ENCODE data around the gene ACP3.
"Not testable (repeated sequence)": the region's sequence is repeated elsewhere in the genome, so short reads cannot be mapped to it uniquely, and the experiment has no call there.

The ACP3 gene

GRCh38 chr3:132354916-132355702 is 37.9 kb downstream of the ACP3 start:
- in situ Hi-C loops (cut with HindIII; ENCODE audit: low sequenced_read_pairs), result no loop called here

GRCh38 chr3:132356568-132356967 is 39.4 kb downstream of the ACP3 start:
- in situ Hi-C loops (cut with HindIII; ENCODE audit: low sequenced_read_pairs), result no loop called here

- in situ Hi-C loops (cut with HindIII; ENCODE audit: low sequenced_read_pairs), result no loop called here
Observed at GRCh38 chr3:132360717-132361116, 43.5 kb downstream of the ACP3 start.

GRCh38 chr3:132362329-132362728 is 45.1 kb downstream of the ACP3 start:
- in situ Hi-C loops (cut with HindIII; ENCODE audit: low sequenced_read_pairs), result no loop called here

- in situ Hi-C loops (cut with HindIII; ENCODE audit: low sequenced_read_pairs), result no loop called here
Observed at GRCh38 chr3:132368515-132368914, 51.3 kb downstream of the ACP3 start.

- in situ Hi-C loops (cut with HindIII; ENCODE audit: low sequenced_read_pairs), result no loop called here
Observed at GRCh38 chr3:132368962-132369361, 51.8 kb downstream of the ACP3 start.

- in situ Hi-C loops (cut with HindIII; ENCODE audit: low sequenced_read_pairs), result not testable (repeated sequence)
Observed at GRCh38 chr3:132376945-132377354, 59.7 kb downstream of the ACP3 start.

- in situ Hi-C loops (cut with HindIII; ENCODE audit: low sequenced_read_pairs), result no loop called here
Observed at GRCh38 chr3:132378048-132378762, 61.0 kb downstream of the ACP3 start.

GRCh38 chr3:132378846-132379245 is 61.6 kb downstream of the ACP3 start:
- in situ Hi-C loops (cut with HindIII; ENCODE audit: low sequenced_read_pairs), result no loop called here

GRCh38 chr3:132380920-132381319 is 63.7 kb downstream of the ACP3 start:
- in situ Hi-C loops (cut with HindIII; ENCODE audit: low sequenced_read_pairs), result no loop called here

GRCh38 chr3:132381348-132381944 is 64.2 kb downstream of the ACP3 start:
- in situ Hi-C loops (cut with HindIII; ENCODE audit: low sequenced_read_pairs), result no loop called here

GRCh38 chr3:132382267-132382666 is 65.1 kb downstream of the ACP3 start:
- in situ Hi-C loops (cut with HindIII; ENCODE audit: low sequenced_read_pairs), result no loop called here

- in situ Hi-C loops (cut with HindIII; ENCODE audit: low sequenced_read_pairs), result no loop called here
Observed at GRCh38 chr3:132382688-132383194, 65.5 kb downstream of the ACP3 start.

- in situ Hi-C loops (cut with HindIII; ENCODE audit: low sequenced_read_pairs), result no loop called here
Observed at GRCh38 chr3:132386259-132386658, 69.1 kb downstream of the ACP3 start.

- in situ Hi-C loops (cut with HindIII; ENCODE audit: low sequenced_read_pairs), result not testable (repeated sequence)
Observed at GRCh38 chr3:132392675-132393074, 75.5 kb downstream of the ACP3 start.

GRCh38 chr3:132394320-132394719 is 77.1 kb downstream of the ACP3 start:
- in situ Hi-C loops (cut with HindIII; ENCODE audit: low sequenced_read_pairs), result no loop called here

- in situ Hi-C loops (cut with HindIII; ENCODE audit: low sequenced_read_pairs), result no loop called here
Observed at GRCh38 chr3:132395126-132395525, 77.9 kb downstream of the ACP3 start.

- in situ Hi-C loops (cut with HindIII; ENCODE audit: low sequenced_read_pairs), result no loop called here
Observed at GRCh38 chr3:132396255-132396654, 79.0 kb downstream of the ACP3 start.

- in situ Hi-C loops (cut with HindIII; ENCODE audit: low sequenced_read_pairs), result not testable (repeated sequence)
Observed at GRCh38 chr3:132396776-132397175, 79.6 kb downstream of the ACP3 start.

GRCh38 chr3:132399054-132399929 is 82.1 kb downstream of the ACP3 start:
- in situ Hi-C loops (cut with HindIII; ENCODE audit: low sequenced_read_pairs), result no loop called here

- in situ Hi-C loops (cut with HindIII; ENCODE audit: low sequenced_read_pairs), result no loop called here
Observed at GRCh38 chr3:132401255-132401654, 84.0 kb downstream of the ACP3 start.
